K562 (cell line): ENCODE measurements around the gene S100A6. TPM values are rescaled to one million over a fixed set of nuclear protein-coding genes. Genes with fewer than 3 reads are reported as not detected.

Source experiments
- ATAC-seq: fragments of 200-7000 bp; cut with Tn5 transposase; 3 replicates; pipeline ENCODE4 v1.9.1; 2020; ENCODE audit warnings: moderate library complexity
- BruUV-seq: library from RNA; stranded (reverse); fragments of 400-500 nt; replicated peaks from 2 replicates; lab custom pipeline; 2021; lab: Mats Ljungman, UMichigan
- CTCF ChIA-PET: fragments of 300-600 bp; formaldehyde crosslinking; extraction: SDS; loops from one replicate; lab custom pipeline; 2021; ENCODE audit warnings: low intra/inter-chr PET ratio; lab: Yijun Ruan, JAX
- POLR2A ChIA-PET: fragments of 300-600, 350-650 bp; sonication (Branson Sonifier 250); formaldehyde crosslinking; extraction: SDS; loops from one replicate; lab custom pipeline; 2021; ENCODE audit warnings: antibody characterized with exemption, inconsistent platforms; lab: Yijun Ruan, JAX
- DNase-seq, 4 experiments: peaks; one replicate each; pipeline versions ENCODE4 v3.0.0 to v3.0.0-alpha.2; 2011 to 2018; ENCODE audit warnings: low spot score in 3 of 4, mixed read lengths in 3 of 4; ENCODE audit errors: extremely low read depth in 1 of 4
- FAIRE-seq: peaks from 2 replicates; lab custom pipeline; 2011; peaks lifted over from hg19 to GRCh38; lab: Jason Lieb, UNC
- H2AFZ ChIP-seq: 2 replicates; pipeline ENCODE4 v1.6.0; 2011; ENCODE audit warnings: low read depth, low read length, control low read depth, inconsistent platforms
- H3K27ac ChIP-seq: fragments of 200-600 bp; 3 replicates; pipeline ENCODE4 v1.8.0; 2011; ENCODE audit warnings: low read depth, mild to moderate bottlenecking, control low read depth, inconsistent platforms, low read length, moderate library complexity, mixed read lengths; ENCODE audit errors: extremely low read depth
- H3K27me3 ChIP-seq, 2 experiments: fragments of 300-600 bp in 1 of 2; 2 replicates in 1 of 2; 3 replicates in 1 of 2; pipeline versions ENCODE4 v1.6.0 to v1.8.0; 2011; ENCODE audit warnings: inconsistent platforms in 2 of 2, low read length in 2 of 2, mild to moderate bottlenecking in 1 of 2, mixed read lengths in 1 of 2, moderate library complexity in 1 of 2; ENCODE audit not compliant: control insufficient read depth in 2 of 2, insufficient read depth in 2 of 2
- H3K36me3 ChIP-seq: fragments of 300-600 bp; 3 replicates; pipeline ENCODE4 v1.8.0; 2011; ENCODE audit warnings: mild to moderate bottlenecking, low read length, inconsistent platforms; ENCODE audit not compliant: control insufficient read depth, insufficient read depth
- H3K4me1 ChIP-seq, 2 experiments: fragments of 200-600 bp in 1 of 2; replicated peaks in 1 of 2; 2 replicates in 1 of 2; 3 replicates in 1 of 2; pipeline versions ENCODE4 v1.5.1 to v1.8.0; 2011; ENCODE audit warnings: inconsistent platforms in 2 of 2, low read length in 2 of 2, mild to moderate bottlenecking in 1 of 2, mixed read lengths in 1 of 2, moderate library complexity in 1 of 2; ENCODE audit not compliant: control insufficient read depth in 2 of 2, insufficient read depth in 2 of 2
- H3K4me2 ChIP-seq: 2 replicates; pipeline ENCODE4 v1.6.1; 2011; ENCODE audit warnings: low read length, control low read depth, inconsistent platforms, mixed read lengths; ENCODE audit not compliant: insufficient read depth
- H3K4me3 ChIP-seq: fragments of 200-600 bp; sonication (generic), shearing (Covaris generic); 2 replicates; pipeline ENCODE4 v1.5.1; 2016; ENCODE audit warnings: control low read depth, inconsistent platforms
- H3K79me2 ChIP-seq: fragments of 200-600 bp; 3 replicates; pipeline ENCODE4 v1.8.0; 2011; ENCODE audit warnings: low read length, inconsistent platforms; ENCODE audit not compliant: control insufficient read depth, insufficient read depth
- H3K9ac ChIP-seq, 2 experiments: 2 replicates each; pipeline versions ENCODE4 v1.6.0 to v1.6.1; 2011; ENCODE audit warnings: low read depth in 2 of 2, low read length in 2 of 2, control low read depth in 1 of 2, inconsistent platforms in 1 of 2, mild to moderate bottlenecking in 1 of 2, mixed read lengths in 1 of 2; ENCODE audit not compliant: insufficient read depth in 1 of 2
- H3K9me1 ChIP-seq: one replicate; pipeline ENCODE4 v1.6.0; 2011; ENCODE audit warnings: inconsistent platforms, mild to moderate bottlenecking, low read length, moderate library complexity; ENCODE audit not compliant: control insufficient read depth, insufficient read depth
- H3K9me3 ChIP-seq: replicated peaks from 2 replicates; pipeline ENCODE4 v1.5.1; 2011; ENCODE audit warnings: low read depth, low read length, inconsistent platforms; ENCODE audit not compliant: control insufficient read depth, insufficient read depth
- H4K20me1 ChIP-seq: replicated peaks from 2 replicates; pipeline ENCODE4 v1.6.1; 2011; ENCODE audit warnings: low read length, inconsistent platforms, mixed read lengths; ENCODE audit not compliant: control insufficient read depth, insufficient read depth
- BCOR ChIP-seq: fragments of 450-650 bp; IDR thresholded peaks from 2 replicates; pipeline ENCODE4 v1.6.1; 2016
- DPF2 ChIP-seq: fragments of 450-650 bp; IDR thresholded peaks from 2 replicates; pipeline ENCODE4 v1.6.1; 2016
- ESRRB ChIP-seq: fragments of 250-450 bp; sonication (Bioruptor Pico); IDR thresholded peaks from 2 replicates; pipeline ENCODE4 v1.5.0; 2020; ENCODE audit warnings: mild to moderate bottlenecking, moderate library complexity, borderline replicate concordance
- EZH2 ChIP-seq: IDR thresholded peaks from 2 replicates; pipeline ENCODE4 v1.6.1; 2012; ENCODE audit warnings: low read depth, mild to moderate bottlenecking, inconsistent platforms, low read length, borderline replicate concordance
- GATA2 ChIP-seq: sonication (generic); formaldehyde crosslinking; IDR thresholded peaks from 2 replicates; pipeline ENCODE4 v1.4.0; 2020; ENCODE audit warnings: mild to moderate bottlenecking, missing genetic modification reagents
- GTF2E2 ChIP-seq: fragments of 200-800 bp; sonication (Bioruptor generic); IDR thresholded peaks from 2 replicates; pipeline ENCODE4 v1.6.1; 2016; ENCODE audit warnings: missing genetic modification characterization, missing compliant biosample characterization
- KDM1A ChIP-seq, 2 experiments: fragments of 450-650 bp; IDR thresholded peaks; 2 replicates each; pipeline ENCODE4 v1.6.1; 2016; ENCODE audit warnings: mild to moderate bottlenecking in 2 of 2
- MED1 ChIP-seq: sonication (generic); formaldehyde crosslinking; IDR thresholded peaks from 2 replicates; pipeline ENCODE4 v1.8.1; 2023; ENCODE audit warnings: missing genetic modification reagents, borderline replicate concordance
- NFE2 ChIP-seq: IDR thresholded peaks from 2 replicates; pipeline ENCODE4 v1.6.1; 2014; ENCODE audit warnings: antibody characterized with exemption, low read depth
- ZFPM2 ChIP-seq: fragments of 250-450 bp; sonication (Bioruptor Pico); IDR thresholded peaks from 2 replicates; pipeline ENCODE4 v1.5.1; 2022; ENCODE audit warnings: mild to moderate bottlenecking
- ZNF197 ChIP-seq: fragments of 200-800 bp; sonication (Bioruptor generic); IDR thresholded peaks from 2 replicates; pipeline ENCODE4 v1.6.1; 2016; ENCODE audit warnings: low read depth, missing genetic modification characterization, missing compliant biosample characterization
- ZNF274 ChIP-seq: IDR thresholded peaks from 2 replicates; pipeline ENCODE4 v1.6.1; 2011; ENCODE audit warnings: low read depth, mild to moderate bottlenecking, low read length, moderate library complexity, borderline replicate concordance
- ZNF57 ChIP-seq: fragments of 450-650 bp; formaldehyde crosslinking; IDR thresholded peaks from 2 replicates; pipeline ENCODE4 v1.4.0; 2020; ENCODE audit warnings: mild to moderate bottlenecking, moderate library complexity
- ZNF77 ChIP-seq: fragments of 250-450 bp; sonication (Bioruptor Pico); IDR thresholded peaks from 2 replicates; pipeline ENCODE4 v1.5.0; 2020
- ZSCAN32 ChIP-seq: fragments of 450-650 bp; formaldehyde crosslinking; IDR thresholded peaks from 2 replicates; pipeline ENCODE4 v1.4.0; 2020; ENCODE audit warnings: mild to moderate bottlenecking, moderate library complexity
- WGBS: fragments of 100-300 bp; shearing (Covaris generic); methylation state at CpG from one replicate; pipeline ENCODE4 v1.1.6; 2016; ENCODE audit warnings: low coverage, mixed read lengths; ENCODE audit not compliant: insufficient coverage; ENCODE audit errors: missing lambda C conversion rate; 5-methylcytosine and 5-hydroxymethylcytosine counted together
- in situ Hi-C: fragments of 300-500 bp; cut with MboI; formaldehyde crosslinking; loops from 4 replicates; pipeline ENCODE4 v1.15.0; 2018; ENCODE audit warnings: inconsistent platforms, mixed read lengths
- intact Hi-C: fragments of 100-400 bp; cut with micrococcal nuclease; formaldehyde crosslinking; loops from 2 replicates; pipeline ENCODE4 v1.14.2; 2022
- polyA plus RNA-seq, 8 experiments: library from polyadenylated mRNA; depleted of rRNA in 4 of 8; stranded (reverse) in 5 of 8; unstranded in 3 of 8; fragments of >200 nt; fragmentation: Nextera tagmentation in 2 of 8; fragmentation: Illumina TruSeq in 1 of 8; extraction: Ambion mirVana in 2 of 8; extraction: Trizol in 1 of 8; gene quantifications; 2 replicates each; pipeline versions ENCODE4 v1.2.1 to v1.2.3, GENCODE V29; 2011 to 2014; ENCODE audit warnings: inconsistent platforms in 1 of 8, missing spikeins in 1 of 8
- total RNA-seq, 7 experiments: library from RNA; depleted of rRNA in 6 of 7; stranded (reverse); fragments of >200 nt in 6 of 7; fragmentation: Illumina TruSeq in 2 of 7; extraction: Trizol in 2 of 7; gene quantifications; 2 replicates each; pipeline versions ENCODE4 v1.2.1 to v1.2.3, GENCODE V29; 2011 to 2021; ENCODE audit warnings: low replicate concordance in 1 of 7
- TF ChIP-seq, protein P1 (sequence below): fragments of 450-650 bp; IDR thresholded peaks from 2 replicates; pipeline ENCODE4 v1.6.1; 2016
- TF ChIP-seq, protein P2 (sequence below): sonication (generic); formaldehyde crosslinking; IDR thresholded peaks from 2 replicates; pipeline ENCODE4 v1.8.1; 2023; ENCODE audit warnings: mild to moderate bottlenecking, missing genetic modification reagents
- TF ChIP-seq, protein P3 (sequence below): fragments of 450-650 bp; IDR thresholded peaks from 2 replicates; pipeline ENCODE4 v1.6.1; 2017; ENCODE audit warnings: antibody characterized with exemption

S100A6 gene
- total and polyA plus RNA-seq, 9 of the 15 experiments (the other 6 are each of a cell fraction or from before 2014, with no cell fraction given), result 9.8 to 66.5 (median 23.2) TPM

DNA sequence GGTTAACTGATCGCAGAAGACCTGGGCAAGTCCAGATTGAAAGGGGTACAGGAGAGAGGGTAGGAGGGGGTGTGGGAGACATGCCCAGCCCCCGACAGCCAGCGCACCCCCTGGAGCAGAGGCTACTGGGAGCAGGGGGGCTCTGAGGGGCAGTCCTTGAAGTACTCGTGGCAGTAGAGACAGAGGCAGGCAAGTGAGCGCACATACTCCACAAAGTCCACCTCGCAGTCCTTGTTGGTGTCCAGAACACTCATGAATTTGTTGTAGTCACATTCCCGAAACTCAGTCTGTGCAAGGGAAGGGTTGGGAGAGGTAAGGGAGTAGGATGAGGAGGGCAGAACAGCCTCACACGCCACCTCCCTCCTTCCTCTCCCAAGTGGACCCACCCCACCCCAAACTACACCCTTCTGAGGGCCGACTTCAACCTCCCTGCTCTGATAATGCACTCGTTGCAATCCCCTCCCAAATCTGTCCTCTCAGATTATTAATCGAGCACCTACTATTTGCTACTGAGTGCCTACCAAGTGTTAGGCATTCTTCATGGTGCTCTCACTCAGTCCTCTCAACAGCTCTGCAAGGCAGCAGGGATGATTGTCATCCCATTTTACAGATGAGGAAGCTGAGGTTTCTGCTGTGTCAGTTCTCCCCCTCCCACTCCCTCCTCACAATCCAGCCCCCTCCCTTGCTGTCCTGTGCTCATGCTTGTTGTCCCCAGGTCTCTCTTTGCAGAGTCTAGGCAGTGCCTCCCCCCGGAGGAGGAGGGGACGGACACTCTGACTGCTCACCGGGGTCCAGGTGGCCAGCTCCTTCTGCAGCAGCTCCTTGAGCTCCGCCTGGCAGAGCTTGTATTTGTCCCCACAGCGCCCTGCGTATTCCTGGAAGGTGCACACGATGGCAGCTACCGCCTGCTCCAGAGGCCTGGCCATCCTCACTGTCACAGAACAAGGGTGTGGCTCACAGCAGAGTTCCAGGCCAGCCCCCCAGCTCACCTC lies 12.1 kb upstream of the S100A6 start:
- Histone ChIP-seq H3K4me1 (peaks cover 57 to 67% of the 10 kb centered on the region in 2 experiments), H3K4me3 (no peak overlapping the region), H3K27me3 (no peaks in the 10 kb centered on the region), H3K9ac (peak overlapping the region in 1 of 2 experiments; percentile 82; a peak in 3 of 4 replicates), H2AFZ (peak overlapping the region; percentile 34), H3K36me3 (no peaks in the 10 kb centered on the region), H3K9me3 (no peaks in the 10 kb centered on the region), H3K4me2 (no peak overlapping the region), H4K20me1 (no peaks in the 10 kb centered on the region), H3K79me2 (no peaks in the 10 kb centered on the region), H3K9me1 (no peaks in the 10 kb centered on the region), H3K27ac (no peak overlapping the region)
- ChIA-PET CTCF (no interaction called here), POLR2A (interaction anchor here (0.7 kb wide), 1 partner anchor 919 kb away, joined by 3 read pairs; no protein-coding TSS in a partner anchor)
- WGBS, result 62% methylated on average over 19 of the region's 19 CpGs
- in situ Hi-C loops, result no loop called here
- ATAC-seq, result 0 out of 3 replicates have a peak, but pooled peaks have one; percentile 4
- intact Hi-C loops, result no loop called here
- DNase-seq, result no peak
- no peak for FAIRE-seq
- no TSS peak for BruUV-seq
- TF ChIP-seq BCOR, result peak; percentile 98
- peak; percentile 51; the same call in 1 of the 2 replicates for TF ChIP-seq NFE2
- TF ChIP-seq GATA2 (CRISPR knock-in tag), result no peak
- no peak for TF ChIP-seq GTF2E2
- TF ChIP-seq ESRRB (CRISPR knock-in tag), result no peak
- TF ChIP-seq, protein P1, sequence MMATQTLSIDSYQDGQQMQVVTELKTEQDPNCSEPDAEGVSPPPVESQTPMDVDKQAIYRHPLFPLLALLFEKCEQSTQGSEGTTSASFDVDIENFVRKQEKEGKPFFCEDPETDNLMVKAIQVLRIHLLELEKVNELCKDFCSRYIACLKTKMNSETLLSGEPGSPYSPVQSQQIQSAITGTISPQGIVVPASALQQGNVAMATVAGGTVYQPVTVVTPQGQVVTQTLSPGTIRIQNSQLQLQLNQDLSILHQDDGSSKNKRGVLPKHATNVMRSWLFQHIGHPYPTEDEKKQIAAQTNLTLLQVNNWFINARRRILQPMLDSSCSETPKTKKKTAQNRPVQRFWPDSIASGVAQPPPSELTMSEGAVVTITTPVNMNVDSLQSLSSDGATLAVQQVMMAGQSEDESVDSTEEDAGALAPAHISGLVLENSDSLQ, result no peak
- TF ChIP-seq ZNF57 (CRISPR knock-in tag), result no peak
- 0 out of 2 replicates have a peak, but pooled peaks have one; percentile 31 for TF ChIP-seq DPF2
- TF ChIP-seq, protein P2, sequence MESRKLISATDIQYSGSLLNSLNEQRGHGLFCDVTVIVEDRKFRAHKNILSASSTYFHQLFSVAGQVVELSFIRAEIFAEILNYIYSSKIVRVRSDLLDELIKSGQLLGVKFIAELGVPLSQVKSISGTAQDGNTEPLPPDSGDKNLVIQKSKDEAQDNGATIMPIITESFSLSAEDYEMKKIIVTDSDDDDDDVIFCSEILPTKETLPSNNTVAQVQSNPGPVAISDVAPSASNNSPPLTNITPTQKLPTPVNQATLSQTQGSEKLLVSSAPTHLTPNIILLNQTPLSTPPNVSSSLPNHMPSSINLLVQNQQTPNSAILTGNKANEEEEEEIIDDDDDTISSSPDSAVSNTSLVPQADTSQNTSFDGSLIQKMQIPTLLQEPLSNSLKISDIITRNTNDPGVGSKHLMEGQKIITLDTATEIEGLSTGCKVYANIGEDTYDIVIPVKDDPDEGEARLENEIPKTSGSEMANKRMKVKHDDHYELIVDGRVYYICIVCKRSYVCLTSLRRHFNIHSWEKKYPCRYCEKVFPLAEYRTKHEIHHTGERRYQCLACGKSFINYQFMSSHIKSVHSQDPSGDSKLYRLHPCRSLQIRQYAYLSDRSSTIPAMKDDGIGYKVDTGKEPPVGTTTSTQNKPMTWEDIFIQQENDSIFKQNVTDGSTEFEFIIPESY (CRISPR knock-in tag), result no peak
- TF ChIP-seq ZSCAN32 (CRISPR knock-in tag), result no peak
- TF ChIP-seq ZFPM2, result no peak
- no peak for TF ChIP-seq ZNF274
- no peak for TF ChIP-seq EZH2
- TF ChIP-seq KDM1A (IDR thresholded peaks at IDR 0.05), result peak; percentile 87 to 93
- no peak for TF ChIP-seq ZNF197 (CRISPR knock-in tag)
- no peak for TF ChIP-seq MED1 (CRISPR knock-in tag)
- TF ChIP-seq, protein P3, sequence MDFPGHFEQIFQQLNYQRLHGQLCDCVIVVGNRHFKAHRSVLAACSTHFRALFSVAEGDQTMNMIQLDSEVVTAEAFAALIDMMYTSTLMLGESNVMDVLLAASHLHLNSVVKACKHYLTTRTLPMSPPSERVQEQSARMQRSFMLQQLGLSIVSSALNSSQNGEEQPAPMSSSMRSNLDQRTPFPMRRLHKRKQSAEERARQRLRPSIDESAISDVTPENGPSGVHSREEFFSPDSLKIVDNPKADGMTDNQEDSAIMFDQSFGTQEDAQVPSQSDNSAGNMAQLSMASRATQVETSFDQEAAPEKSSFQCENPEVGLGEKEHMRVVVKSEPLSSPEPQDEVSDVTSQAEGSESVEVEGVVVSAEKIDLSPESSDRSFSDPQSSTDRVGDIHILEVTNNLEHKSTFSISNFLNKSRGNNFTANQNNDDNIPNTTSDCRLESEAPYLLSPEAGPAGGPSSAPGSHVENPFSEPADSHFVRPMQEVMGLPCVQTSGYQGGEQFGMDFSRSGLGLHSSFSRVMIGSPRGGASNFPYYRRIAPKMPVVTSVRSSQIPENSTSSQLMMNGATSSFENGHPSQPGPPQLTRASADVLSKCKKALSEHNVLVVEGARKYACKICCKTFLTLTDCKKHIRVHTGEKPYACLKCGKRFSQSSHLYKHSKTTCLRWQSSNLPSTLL, result no peak
- no peak for TF ChIP-seq ZNF77 (CRISPR knock-in tag)
